Measurements from ENCODE around the gene IL1B.

The IL1B gene

DNA sequence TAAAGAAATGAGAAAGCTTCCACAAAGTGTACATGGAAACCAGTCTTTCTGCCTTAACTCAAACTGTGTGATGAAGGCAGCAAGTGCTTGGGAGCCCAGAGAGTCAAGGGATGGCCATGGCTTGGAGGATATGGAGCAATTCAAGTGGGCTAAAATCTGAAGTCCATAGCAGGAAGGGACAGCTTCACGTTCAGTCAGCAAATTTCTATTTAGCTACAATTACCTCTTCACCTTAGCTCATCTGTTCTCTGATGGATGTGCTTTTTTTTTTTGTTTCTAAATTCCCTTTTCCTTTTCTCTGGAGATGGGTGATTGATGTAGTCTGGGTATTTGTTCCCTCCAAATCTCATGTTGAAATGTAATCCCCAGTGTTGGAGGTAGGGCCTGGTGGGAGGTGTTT is 47.4 kb downstream of the IL1B start:
- Histone ChIP-seq H3K4me1 (ENCODE audit: low read depth, poor library complexity, severe bottlenecking) (no peaks in the 10 kb centered on the region), H3K9ac (no peak overlapping the region), H4K20me1 (ENCODE audit: insufficient read depth) (no peaks in the 10 kb centered on the region), H3K27ac (no peak overlapping the region), H3K79me2 (ENCODE audit: insufficient read depth, low read depth) (no peaks in the 10 kb centered on the region), H3K36me3 (ENCODE audit: insufficient read depth) (no peaks in the 10 kb centered on the region), H3K4me2 (no peak overlapping the region), H3K4me3 (IDR thresholded peaks at IDR 0.05; ENCODE audit: insufficient read depth, low read depth, low read length) (no peak overlapping the region), H2AFZ (ENCODE audit: low read depth) (no peak overlapping the region), H3K27me3 (ENCODE audit: insufficient read depth, low read depth) (no peaks in the 10 kb centered on the region)
- TF ChIP-seq CTCF (conservative IDR thresholded peaks at IDR 0.05; ENCODE audit: low read depth, low read length), result no peak

GRCh38 chr2:112788653-112789052 is 47.9 kb downstream of the IL1B start:
- TF ChIP-seq CTCF (conservative IDR thresholded peaks at IDR 0.05; ENCODE audit: low read depth, low read length), result no peak
- no peak overlapping the region for H3K27ac ChIP-seq
- H4K20me1 ChIP-seq (ENCODE audit: insufficient read depth), result no peaks in the 10 kb centered on the region
- no peak overlapping the region for H2AFZ ChIP-seq (ENCODE audit: low read depth)
- no peak overlapping the region for H3K4me2 ChIP-seq
- no peaks in the 10 kb centered on the region for H3K36me3 ChIP-seq (ENCODE audit: insufficient read depth)
- H3K4me3 ChIP-seq (IDR thresholded peaks at IDR 0.05; ENCODE audit: insufficient read depth, low read depth, low read length), result no peak overlapping the region
- H3K9ac ChIP-seq, result no peak overlapping the region
- H3K27me3 ChIP-seq (ENCODE audit: insufficient read depth, low read depth), result no peaks in the 10 kb centered on the region
- H3K4me1 ChIP-seq (ENCODE audit: low read depth, poor library complexity, severe bottlenecking), result no peaks in the 10 kb centered on the region
- H3K79me2 ChIP-seq (ENCODE audit: insufficient read depth, low read depth), result no peaks in the 10 kb centered on the region

GRCh38 chr2:112787729-112788393 is 48.7 kb downstream of the IL1B start:
- Histone ChIP-seq H3K4me2 (no peak overlapping the region), H4K20me1 (ENCODE audit: insufficient read depth) (no peaks in the 10 kb centered on the region), H3K79me2 (ENCODE audit: insufficient read depth, low read depth) (no peaks in the 10 kb centered on the region), H2AFZ (ENCODE audit: low read depth) (no peak overlapping the region), H3K27ac (no peak overlapping the region), H3K9ac (no peak overlapping the region), H3K27me3 (ENCODE audit: insufficient read depth, low read depth) (no peaks in the 10 kb centered on the region), H3K4me3 (IDR thresholded peaks at IDR 0.05; ENCODE audit: insufficient read depth, low read depth, low read length) (no peak overlapping the region), H3K36me3 (ENCODE audit: insufficient read depth) (no peaks in the 10 kb centered on the region), H3K4me1 (ENCODE audit: low read depth, poor library complexity, severe bottlenecking) (no peaks in the 10 kb centered on the region)
- TF ChIP-seq CTCF (conservative IDR thresholded peaks at IDR 0.05; ENCODE audit: low read depth, low read length), result no peak

DNA sequence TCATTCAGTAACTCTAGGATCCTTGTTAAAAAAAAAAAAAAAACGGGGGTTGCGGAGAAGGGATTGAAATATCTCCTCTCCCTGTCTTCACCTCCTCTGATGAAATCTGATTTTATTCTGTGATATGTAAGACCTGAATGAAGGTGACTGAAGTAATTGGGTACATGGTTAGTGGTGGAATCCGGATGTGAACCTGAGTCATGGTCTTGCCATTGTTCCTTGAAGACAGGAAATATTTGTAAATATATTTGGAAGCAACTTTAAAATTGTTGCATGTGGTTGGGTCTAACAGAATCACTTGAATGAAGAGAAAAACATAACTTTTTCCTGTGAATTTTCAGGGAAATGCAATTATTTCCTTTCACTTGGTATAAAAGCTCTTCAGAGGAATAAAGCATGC is 49.3 kb downstream of the IL1B start:
- no peak for TF ChIP-seq CTCF (conservative IDR thresholded peaks at IDR 0.05; ENCODE audit: low read depth, low read length)
- H3K4me1 ChIP-seq (ENCODE audit: low read depth, poor library complexity, severe bottlenecking), result no peaks in the 10 kb centered on the region
- H3K9ac ChIP-seq, result no peak overlapping the region
- H3K4me2 ChIP-seq, result no peak overlapping the region
- no peaks in the 10 kb centered on the region for H3K79me2 ChIP-seq (ENCODE audit: insufficient read depth, low read depth)
- H2AFZ ChIP-seq (ENCODE audit: low read depth), result no peak overlapping the region
- H3K4me3 ChIP-seq (IDR thresholded peaks at IDR 0.05; ENCODE audit: insufficient read depth, low read depth, low read length), result no peak overlapping the region
- H4K20me1 ChIP-seq (ENCODE audit: insufficient read depth), result no peaks in the 10 kb centered on the region
- no peak overlapping the region for H3K27ac ChIP-seq
- H3K27me3 ChIP-seq (ENCODE audit: insufficient read depth, low read depth), result no peaks in the 10 kb centered on the region
- no peaks in the 10 kb centered on the region for H3K36me3 ChIP-seq (ENCODE audit: insufficient read depth)
